Activated CD8-positive, alpha-beta memory T cell treated with anti-CD3 and anti-CD28 coated beads, Interleukin-2, amount 50 U/mL, for 1 hour (primary cell): Measurements from ENCODE around the gene ACAD11.
"Not testable (repeated sequence)": the region's sequence is repeated elsewhere in the genome, so short reads cannot be mapped to it uniquely, and the experiment has no call there.

ENCODE experiments used
- DNase-seq: peaks from one replicate; pipeline ENCODE4 v3.0.0-alpha.2; 2020; ENCODE audit errors: extremely low read depth

Gene ACAD11

DNA sequence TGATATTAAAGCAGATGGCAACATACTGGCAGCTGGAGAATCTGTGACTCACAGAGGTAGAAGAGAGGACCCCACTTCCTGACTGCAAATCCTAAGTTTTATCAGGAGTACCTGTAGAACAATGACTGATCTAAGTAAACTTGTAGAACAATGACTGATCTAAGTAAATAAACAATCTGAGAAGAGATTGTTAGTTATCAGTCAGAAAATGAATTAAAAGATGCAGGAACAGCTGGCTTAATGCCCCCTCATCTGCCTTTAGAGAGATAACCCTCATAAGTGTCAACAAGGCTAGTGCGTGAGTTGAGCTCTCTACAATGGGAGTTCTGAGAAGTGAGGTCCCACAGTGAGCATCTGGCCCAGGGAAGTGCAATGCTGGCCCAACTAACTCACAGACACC, 14.6 kb downstream of the ACAD11 start:
- DNase-seq, result no peak

- no peak for DNase-seq
Measured at GRCh38 chr3:132643366-132643765, 16.2 kb downstream of the ACAD11 start.

GRCh38 chr3:132642539-132642847, 17.1 kb downstream of the ACAD11 start:
- no peak for DNase-seq

GRCh38 chr3:132641837-132642538, 17.6 kb downstream of the ACAD11 start:
- DNase-seq, result no peak

DNA sequence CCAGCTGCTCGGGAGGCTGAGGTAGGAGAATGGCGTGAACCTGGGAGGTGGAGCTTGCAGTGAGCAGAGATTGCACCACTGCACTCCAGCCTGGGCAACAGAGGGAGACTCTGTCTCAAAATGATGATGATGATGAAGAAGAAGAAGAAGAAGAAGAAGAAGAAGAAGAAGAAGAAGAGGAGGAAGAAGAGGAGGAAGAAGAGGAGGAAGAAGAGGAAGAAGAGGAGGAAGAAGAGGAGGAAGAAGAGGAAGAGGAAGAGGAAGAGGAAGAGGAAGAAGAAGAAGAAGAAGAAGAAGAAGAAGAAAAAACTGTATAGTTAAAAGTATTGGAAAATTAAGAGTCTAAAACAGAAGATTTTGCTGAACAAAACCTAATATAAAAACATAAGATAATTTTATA, 18.2 kb downstream of the ACAD11 start:
- DNase-seq, result not testable (repeated sequence)

DNA sequence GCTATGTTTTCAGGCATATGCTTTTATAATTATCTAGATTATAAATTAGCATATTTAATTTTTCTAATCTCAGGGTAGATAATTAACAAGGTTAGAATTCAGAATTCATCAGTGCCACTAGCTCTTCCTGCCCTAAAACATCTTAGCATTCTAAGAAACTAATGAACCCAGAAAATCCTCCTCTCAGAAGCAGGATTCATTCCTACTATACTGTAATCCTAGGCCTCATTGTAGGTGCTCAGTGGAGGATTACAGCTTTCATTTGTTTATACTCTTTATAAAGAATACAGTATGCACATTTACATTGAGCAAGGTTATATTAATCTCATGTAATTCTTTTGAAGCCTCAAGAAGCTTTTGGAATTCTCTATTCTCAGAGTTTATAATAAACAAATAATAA, 20.9 kb downstream of the ACAD11 start:
- DNase-seq, result no peak

DNA sequence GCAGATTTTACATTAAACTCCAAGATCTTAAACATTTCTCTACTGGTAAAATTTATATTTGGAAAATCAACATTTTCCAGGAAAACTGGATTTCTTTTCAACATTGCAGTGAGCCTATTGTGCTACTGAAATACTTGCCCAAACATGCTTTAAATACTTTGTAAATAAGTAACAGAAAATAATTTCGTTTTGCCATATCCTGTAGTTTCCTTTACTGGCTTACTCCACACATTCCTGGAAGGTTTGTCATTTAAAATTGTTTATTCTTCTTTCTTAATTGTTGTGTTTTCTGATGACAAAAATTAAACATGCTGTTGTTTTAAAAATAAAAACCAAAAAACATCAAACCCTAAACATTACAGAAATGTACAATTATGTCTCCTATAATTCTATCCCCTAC, 22.0 kb downstream of the ACAD11 start:
- no peak for DNase-seq

DNA sequence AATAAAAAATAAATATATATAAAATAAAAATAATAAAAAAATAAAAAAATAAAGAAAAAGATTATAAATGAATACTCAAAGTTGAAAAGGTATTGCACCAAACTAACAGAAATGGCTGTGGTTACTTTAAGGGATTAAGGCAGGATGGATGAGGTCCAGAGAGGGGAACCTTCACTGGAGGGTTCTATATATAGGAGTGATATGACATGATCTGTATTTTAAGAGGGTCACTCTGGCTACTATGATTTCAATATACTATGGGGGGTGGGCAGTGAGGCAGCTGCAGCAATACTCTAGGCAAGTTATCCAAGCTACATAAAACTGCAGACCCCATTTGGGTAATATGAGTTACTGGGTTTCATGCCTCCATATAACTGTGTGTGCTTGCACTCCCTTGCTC, 24.6 kb downstream of the ACAD11 start:
- DNase-seq, result no peak

DNA sequence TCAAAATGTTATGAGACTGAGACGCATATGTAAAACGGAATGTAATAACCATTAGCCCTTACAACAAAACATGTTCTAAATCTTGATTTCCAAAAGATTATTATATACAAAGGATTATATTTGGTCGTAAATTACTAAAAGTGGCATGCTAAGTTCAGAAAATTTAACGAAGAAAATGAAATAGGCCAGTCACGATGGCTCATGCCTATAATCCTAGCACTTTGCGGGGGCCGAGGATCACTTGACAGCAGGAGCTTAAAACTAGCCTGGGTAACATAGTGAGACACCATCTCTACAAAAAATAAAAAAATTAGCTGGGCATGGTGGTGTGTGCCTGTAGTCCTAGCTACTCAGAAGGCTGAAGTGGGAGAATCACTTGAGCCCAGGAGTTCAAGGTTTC, 29.0 kb downstream of the ACAD11 start:
- no peak for DNase-seq

DNA sequence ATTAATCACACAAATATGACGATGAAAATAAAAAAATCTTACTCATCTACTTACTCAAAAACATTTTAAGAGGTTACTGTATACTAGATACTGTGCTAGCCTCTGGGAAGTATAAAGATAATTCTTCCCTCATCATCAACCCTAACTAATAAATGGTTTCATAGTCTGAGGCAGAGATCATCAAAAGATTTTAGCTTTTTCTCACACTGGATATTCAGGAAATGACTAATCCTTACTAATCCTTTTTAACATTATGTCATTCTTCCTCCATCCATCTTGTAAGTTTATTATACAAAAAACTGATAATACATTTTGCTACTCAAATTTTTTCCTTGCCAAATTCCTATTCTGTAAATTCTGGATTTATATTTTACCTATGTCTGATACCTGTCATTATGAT, 29.7 kb downstream of the ACAD11 start:
- no peak for DNase-seq

DNA sequence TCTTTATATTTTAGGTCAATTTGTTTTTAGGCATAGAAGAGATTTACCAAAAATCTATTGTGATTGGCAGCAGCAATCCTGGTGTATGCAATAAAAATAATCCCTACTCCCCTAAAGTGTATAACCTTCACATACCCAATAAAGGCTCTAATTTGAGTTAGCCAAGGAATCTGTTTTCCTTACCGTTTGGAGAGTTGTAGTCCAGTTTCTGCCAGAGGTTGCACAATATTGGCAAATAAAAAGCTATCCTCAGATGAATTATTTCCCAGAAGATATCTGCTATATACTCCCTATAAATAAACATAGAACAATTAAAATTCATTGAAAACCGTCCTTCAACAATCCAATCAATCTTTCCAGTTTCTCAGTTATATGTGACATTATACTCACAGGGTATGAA, 31.5 kb downstream of the ACAD11 start:
- no peak for DNase-seq

GRCh38 chr3:132626955-132627354, 32.7 kb downstream of the ACAD11 start:
- DNase-seq, result no peak

DNA sequence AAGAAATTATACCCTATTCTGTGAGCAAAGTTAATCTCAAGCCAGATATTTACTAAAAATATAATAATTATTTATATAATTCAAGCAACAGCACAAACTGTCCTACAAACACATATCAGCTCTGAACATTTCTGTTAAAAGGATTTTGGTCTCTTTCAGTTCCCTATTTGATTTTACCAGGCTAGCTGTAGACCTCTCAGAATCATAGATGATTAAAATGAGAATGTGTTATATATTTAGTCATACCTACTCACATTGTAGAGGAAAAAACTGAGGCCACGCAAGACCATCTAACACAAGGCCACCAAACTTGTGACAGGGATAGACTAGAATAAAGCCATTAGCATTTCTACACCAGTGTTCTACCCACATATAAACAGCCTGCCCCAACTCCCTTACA, 34.0 kb downstream of the ACAD11 start:
- DNase-seq, result no peak

DNA sequence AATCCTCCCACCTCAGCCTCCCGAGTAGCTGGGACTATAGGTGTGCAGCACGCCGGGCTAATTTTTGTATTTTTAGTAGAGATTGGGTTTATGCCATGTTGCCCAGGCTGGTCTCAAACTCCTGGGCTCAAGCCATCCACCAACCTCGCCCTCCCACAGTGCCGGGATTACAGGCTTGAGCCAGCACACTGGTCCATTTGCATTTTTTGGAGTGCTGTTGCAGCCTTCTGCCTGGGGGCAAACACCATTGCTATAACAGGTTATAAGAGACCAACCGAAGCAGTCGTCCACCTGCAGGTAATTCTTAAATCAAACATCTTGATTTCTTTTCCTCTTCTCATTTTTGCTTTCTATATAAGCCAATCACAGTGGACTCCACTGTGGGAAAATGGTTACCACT, 34.8 kb downstream of the ACAD11 start:
- DNase-seq, result no peak

- no peak for DNase-seq
Measured at GRCh38 chr3:132623646-132624045, 36.0 kb downstream of the ACAD11 start.

- no peak for DNase-seq
Measured at GRCh38 chr3:132622761-132623160, 36.8 kb downstream of the ACAD11 start.

DNA sequence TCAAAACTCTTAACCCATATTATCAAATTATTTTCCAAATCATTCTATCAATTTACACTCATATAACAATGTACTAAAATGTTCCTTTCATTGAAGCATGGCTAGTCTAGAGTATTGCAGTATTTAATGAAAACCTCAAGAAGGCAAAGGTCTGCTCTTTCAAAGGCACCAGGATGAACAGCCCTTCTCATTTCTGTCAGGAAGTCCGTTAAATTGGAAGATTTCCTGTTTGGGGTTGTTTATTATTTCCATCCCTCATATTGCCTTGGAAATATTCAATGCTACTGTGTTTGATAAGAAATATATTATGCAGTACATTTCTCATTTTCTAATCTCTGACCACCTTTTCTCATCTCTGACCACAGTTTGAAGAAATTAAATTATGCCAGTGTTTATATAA, 37.5 kb downstream of the ACAD11 start:
- no peak for DNase-seq

DNA sequence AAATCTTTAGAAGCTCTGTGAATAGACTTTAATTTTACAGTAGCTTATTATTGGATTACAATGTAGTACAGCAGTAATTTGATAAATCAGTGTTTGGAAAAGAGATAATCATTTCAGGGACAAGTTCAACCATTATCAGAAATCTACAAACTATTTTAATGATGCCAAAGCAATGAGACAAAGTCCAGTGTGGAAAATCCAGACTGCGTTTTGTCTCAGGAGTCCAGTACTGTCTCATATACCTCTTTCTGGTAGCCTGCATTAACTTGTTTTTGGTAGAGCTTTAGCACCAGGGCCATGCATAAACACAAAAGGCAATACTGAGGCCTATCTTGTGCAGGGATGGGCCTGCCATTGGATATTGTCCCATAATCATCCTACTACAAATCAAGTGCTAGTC, 42.8 kb downstream of the ACAD11 start:
- DNase-seq, result no peak

DNA sequence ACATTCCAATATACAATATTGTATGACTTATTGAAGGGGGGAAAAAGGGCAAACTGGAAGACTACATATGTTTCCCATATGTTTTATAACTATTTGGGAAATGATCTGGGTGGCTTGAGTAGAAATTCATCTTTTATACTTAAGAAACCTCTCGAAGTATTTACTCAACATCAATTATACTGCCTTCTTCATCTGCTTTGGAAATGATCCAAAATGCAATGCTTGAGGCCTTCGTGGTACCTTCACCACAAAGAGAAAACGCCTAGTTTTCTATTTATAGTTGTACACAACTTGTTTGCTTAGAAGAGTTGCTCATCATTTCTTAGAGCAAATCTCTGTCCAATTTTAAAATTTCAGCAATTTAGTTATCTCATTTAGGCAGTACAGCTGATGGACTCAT, 43.7 kb downstream of the ACAD11 start:
- no peak for DNase-seq

DNA sequence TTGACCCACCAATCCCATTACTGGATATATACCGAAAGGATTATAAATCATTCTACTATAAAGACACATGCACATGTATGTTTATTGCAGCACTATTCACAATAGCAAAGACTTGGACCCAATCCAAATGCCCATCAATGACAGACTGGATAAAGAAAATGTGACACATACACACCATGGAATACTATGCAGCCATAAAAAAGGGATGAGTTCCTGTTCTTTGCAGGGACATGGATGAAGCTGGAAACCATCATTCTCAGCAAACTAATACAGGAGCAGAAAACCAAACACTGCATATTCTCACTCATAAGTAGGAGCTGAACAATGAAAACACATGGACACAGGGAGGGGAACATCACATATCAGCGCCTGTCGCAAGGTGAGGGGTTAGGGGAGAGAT, 44.3 kb downstream of the ACAD11 start:
- not testable (repeated sequence) for DNase-seq

- not testable (repeated sequence) for DNase-seq
Measured at GRCh38 chr3:132606620-132607019, 53.0 kb downstream of the ACAD11 start.

GRCh38 chr3:132606085-132606484, 53.5 kb downstream of the ACAD11 start:
- no peak for DNase-seq

GRCh38 chr3:132605374-132605792, 54.2 kb downstream of the ACAD11 start:
- no peak for DNase-seq

- DNase-seq, result not testable (repeated sequence)
Measured at GRCh38 chr3:132600614-132601013, 59.0 kb downstream of the ACAD11 start.
